PC-3 (cell line): ENCODE results near the gene DNAH9. TPM values are rescaled to one million over a fixed set of nuclear protein-coding genes. Genes with fewer than 3 reads are reported as not detected.

Source experiments
- ATAC-seq: fragments of 200-7000 bp; cut with Tn5 transposase; 2 replicates; pipeline ENCODE4 v1.9.1; 2020; ENCODE audit warnings: mild to moderate bottlenecking, moderate library complexity
- BruUV-seq: library from RNA; stranded (reverse); fragments of 400-500 nt; replicated peaks from 2 replicates; lab custom pipeline; 2021; lab: Mats Ljungman, UMichigan
- CTCF ChIA-PET: fragments of 300-600 bp; sonication (Branson Sonifier 250); formaldehyde crosslinking; loops from one replicate; lab custom pipeline; 2022; ENCODE audit warnings: antibody characterized with exemption; lab: Charles Lee
- POLR2A ChIA-PET: fragments of 300-600 bp; sonication (Branson Sonifier 250); formaldehyde crosslinking; loops from one replicate; lab custom pipeline; 2022; ENCODE audit warnings: antibody characterized with exemption; ENCODE audit not compliant: unreplicated experiment; lab: Charles Lee
- DNase-seq: peaks from one replicate; pipeline ENCODE4 v3.0.0-alpha.2; 2015
- H2AFZ ChIP-seq: fragments of 300-600 bp; sonication (generic); 2 replicates; pipeline ENCODE4 v1.6.0; 2016; ENCODE audit warnings: antibody characterized with exemption, low read length
- H3F3A ChIP-seq: fragments of 300-600 bp; sonication (generic); one replicate; pipeline ENCODE4 v1.6.0; 2017; ENCODE audit warnings: antibody characterized with exemption, low read length, control low read depth, mild to moderate bottlenecking; ENCODE audit not compliant: unreplicated experiment
- H3K27ac ChIP-seq: fragments of 300-600 bp; sonication (generic); 2 replicates; pipeline ENCODE4 v1.5.1; 2016; ENCODE audit warnings: mild to moderate bottlenecking, low read length
- H3K27me3 ChIP-seq: fragments of 300-600 bp; sonication (generic); 2 replicates; pipeline ENCODE4 v1.6.1; 2016; ENCODE audit warnings: low read length, mixed read lengths
- H3K36me3 ChIP-seq: fragments of 300-600 bp; sonication (generic); 2 replicates; pipeline ENCODE4 v1.6.1; 2016; ENCODE audit warnings: low read depth, mixed run types, low read length, mixed read lengths
- H3K4me1 ChIP-seq: fragments of 300-600 bp; sonication (generic); 2 replicates; pipeline ENCODE4 v1.5.1; 2016; ENCODE audit warnings: low read length; ENCODE audit not compliant: insufficient read depth
- H3K4me2 ChIP-seq: fragments of 300-600 bp; sonication (generic); 2 replicates; pipeline ENCODE4 v1.6.0; 2016; ENCODE audit warnings: low read length
- H3K4me3 ChIP-seq: fragments of 300-600 bp; sonication (generic); 2 replicates; pipeline ENCODE4 v1.5.1; 2016; ENCODE audit warnings: mild to moderate bottlenecking, low read length, mixed read lengths
- H3K79me2 ChIP-seq: fragments of 300-600 bp; sonication (generic); 2 replicates; pipeline ENCODE4 v1.6.1; 2017; ENCODE audit warnings: low read length, mixed read lengths
- H3K9ac ChIP-seq: fragments of 300-600 bp; sonication (generic); 2 replicates; pipeline ENCODE4 v1.6.0; 2016; ENCODE audit warnings: mild to moderate bottlenecking, low read length
- H3K9me2 ChIP-seq: fragments of 300-600 bp; sonication (generic); replicated peaks from 2 replicates; pipeline ENCODE4 v1.6.1; 2016; ENCODE audit warnings: mixed run types, low read length, mixed read lengths
- H3K9me3 ChIP-seq: fragments of 300-600 bp; sonication (generic); 2 replicates; pipeline ENCODE4 v1.6.1; 2016; ENCODE audit warnings: low read length, mixed read lengths
- H4K20me1 ChIP-seq: fragments of 300-600 bp; sonication (generic); 2 replicates; pipeline ENCODE4 v1.6.1; 2016; ENCODE audit warnings: low read length, mixed read lengths
- EZH2 ChIP-seq: fragments of 300-600 bp; sonication (generic); IDR thresholded peaks from one replicate; pipeline ENCODE4 v1.6.1; 2017; ENCODE audit warnings: antibody characterized with exemption, mild to moderate bottlenecking, low read length; ENCODE audit not compliant: unreplicated experiment
- EZH2phosphoT487 ChIP-seq: fragments of 300-600 bp; sonication (generic); IDR thresholded peaks from 2 replicates; pipeline ENCODE4 v1.6.1; 2018; ENCODE audit warnings: mild to moderate bottlenecking, antibody characterized with exemption, low read length, borderline replicate concordance
- intact Hi-C: fragments of 100-400 bp; cut with micrococcal nuclease; formaldehyde crosslinking; loops from 2 replicates; pipeline ENCODE4 v1.9.0; 2023
- total RNA-seq: library from RNA; depleted of rRNA; stranded (reverse); fragments of >200 nt; gene quantifications from 2 replicates; pipeline ENCODE4 v1.2.3, GENCODE V29; 2014
- TF ChIP-seq, protein P1 (sequence below): fragments of 300-600 bp; sonication (generic); conservative IDR thresholded peaks from 2 replicates; pipeline ENCODE4 v1.5.1; 2017; ENCODE audit warnings: antibody characterized with exemption, low read depth, mild to moderate bottlenecking, low read length

DNAH9 gene
- total RNA-seq, 1 experiment from 2014 or later, result 0.11 TPM

DNA sequence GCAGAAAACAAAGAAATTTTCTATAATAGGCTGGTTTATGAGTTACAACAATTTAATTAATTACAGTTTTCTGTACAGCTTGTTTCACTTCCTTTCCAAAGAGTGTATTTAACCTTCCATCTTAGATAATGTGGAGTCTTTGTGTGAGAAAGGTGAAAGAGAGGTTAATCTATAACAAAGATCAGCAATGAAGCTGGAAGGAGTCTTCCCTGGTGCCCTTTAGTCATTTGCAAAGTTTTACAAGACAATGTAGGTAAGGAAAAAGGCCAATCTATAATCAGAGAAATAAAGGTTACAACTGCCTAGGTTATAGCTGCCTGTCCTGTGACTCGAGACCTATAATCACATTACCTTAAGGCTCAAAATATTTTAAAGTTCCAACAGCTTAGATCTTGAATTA is 257.0 kb downstream of the DNAH9 start:
- Histone ChIP-seq H3K79me2 (no peaks in the 10 kb centered on the region), H3K4me2 (no peak overlapping the region), H3K27me3 (no peaks in the 10 kb centered on the region), H2AFZ (no peak overlapping the region), H3K4me3 (no peak overlapping the region), H3K4me1 (no peaks in the 10 kb centered on the region), H3K36me3 (no peaks in the 10 kb centered on the region), H3K27ac (no peak overlapping the region), H4K20me1 (no peaks in the 10 kb centered on the region), H3F3A (no peaks in the 10 kb centered on the region), H3K9ac (no peak overlapping the region), H3K9me3 (no peaks in the 10 kb centered on the region), H3K9me2 (no peaks in the 10 kb centered on the region)
- no peak for TF ChIP-seq EZH2phosphoT487
- TF ChIP-seq, protein P1, sequence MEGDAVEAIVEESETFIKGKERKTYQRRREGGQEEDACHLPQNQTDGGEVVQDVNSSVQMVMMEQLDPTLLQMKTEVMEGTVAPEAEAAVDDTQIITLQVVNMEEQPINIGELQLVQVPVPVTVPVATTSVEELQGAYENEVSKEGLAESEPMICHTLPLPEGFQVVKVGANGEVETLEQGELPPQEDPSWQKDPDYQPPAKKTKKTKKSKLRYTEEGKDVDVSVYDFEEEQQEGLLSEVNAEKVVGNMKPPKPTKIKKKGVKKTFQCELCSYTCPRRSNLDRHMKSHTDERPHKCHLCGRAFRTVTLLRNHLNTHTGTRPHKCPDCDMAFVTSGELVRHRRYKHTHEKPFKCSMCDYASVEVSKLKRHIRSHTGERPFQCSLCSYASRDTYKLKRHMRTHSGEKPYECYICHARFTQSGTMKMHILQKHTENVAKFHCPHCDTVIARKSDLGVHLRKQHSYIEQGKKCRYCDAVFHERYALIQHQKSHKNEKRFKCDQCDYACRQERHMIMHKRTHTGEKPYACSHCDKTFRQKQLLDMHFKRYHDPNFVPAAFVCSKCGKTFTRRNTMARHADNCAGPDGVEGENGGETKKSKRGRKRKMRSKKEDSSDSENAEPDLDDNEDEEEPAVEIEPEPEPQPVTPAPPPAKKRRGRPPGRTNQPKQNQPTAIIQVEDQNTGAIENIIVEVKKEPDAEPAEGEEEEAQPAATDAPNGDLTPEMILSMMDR, result no peak
- TF ChIP-seq EZH2, result no peak
- CTCF ChIA-PET, result no interaction called here
- DNase-seq (no peak), ATAC-seq (no peak)
- BruUV-seq, result no TSS peak
- intact Hi-C loops, result no loop called here
- POLR2A ChIA-PET, result no interaction called here

DNA sequence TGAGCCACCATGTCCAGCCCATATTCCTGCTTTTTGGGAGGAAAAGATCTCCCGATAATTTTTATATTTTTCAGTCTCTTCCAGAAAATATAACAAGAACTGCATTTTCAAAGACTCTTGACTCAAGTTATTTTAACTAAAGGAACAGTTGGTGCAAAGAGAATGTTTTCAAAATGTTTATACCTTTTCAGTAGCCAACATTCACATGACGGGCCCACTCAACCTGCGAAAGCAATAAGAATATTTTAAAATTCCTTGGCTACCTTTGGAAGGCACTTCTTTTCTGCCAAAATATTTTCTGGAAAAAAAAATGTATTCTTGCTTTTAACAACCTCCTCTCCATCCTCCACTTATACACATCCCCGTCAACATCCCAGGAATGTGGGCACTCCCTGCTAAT is 258.7 kb downstream of the DNAH9 start:
- intact Hi-C loops, result no loop called here
- no TSS peak for BruUV-seq
- H4K20me1 ChIP-seq, result no peaks in the 10 kb centered on the region
- no peaks in the 10 kb centered on the region for H3K4me1 ChIP-seq
- ChIA-PET CTCF (no interaction called here), POLR2A (no interaction called here)
- H3K27ac ChIP-seq, result no peak overlapping the region
- H2AFZ ChIP-seq, result no peak overlapping the region
- DNase-seq (no peak), ATAC-seq (no peak)
- H3K9me2 ChIP-seq, result no peaks in the 10 kb centered on the region
- H3K27me3 ChIP-seq, result no peaks in the 10 kb centered on the region
- no peak overlapping the region for H3K9ac ChIP-seq
- no peak overlapping the region for H3K4me2 ChIP-seq
- no peaks in the 10 kb centered on the region for H3F3A ChIP-seq
- H3K36me3 ChIP-seq, result no peaks in the 10 kb centered on the region
- H3K9me3 ChIP-seq, result no peaks in the 10 kb centered on the region
- TF ChIP-seq, protein P1, result no peak
- no peak for TF ChIP-seq EZH2phosphoT487
- no peak for TF ChIP-seq EZH2
- H3K79me2 ChIP-seq, result no peaks in the 10 kb centered on the region
- H3K4me3 ChIP-seq, result no peak overlapping the region

DNA sequence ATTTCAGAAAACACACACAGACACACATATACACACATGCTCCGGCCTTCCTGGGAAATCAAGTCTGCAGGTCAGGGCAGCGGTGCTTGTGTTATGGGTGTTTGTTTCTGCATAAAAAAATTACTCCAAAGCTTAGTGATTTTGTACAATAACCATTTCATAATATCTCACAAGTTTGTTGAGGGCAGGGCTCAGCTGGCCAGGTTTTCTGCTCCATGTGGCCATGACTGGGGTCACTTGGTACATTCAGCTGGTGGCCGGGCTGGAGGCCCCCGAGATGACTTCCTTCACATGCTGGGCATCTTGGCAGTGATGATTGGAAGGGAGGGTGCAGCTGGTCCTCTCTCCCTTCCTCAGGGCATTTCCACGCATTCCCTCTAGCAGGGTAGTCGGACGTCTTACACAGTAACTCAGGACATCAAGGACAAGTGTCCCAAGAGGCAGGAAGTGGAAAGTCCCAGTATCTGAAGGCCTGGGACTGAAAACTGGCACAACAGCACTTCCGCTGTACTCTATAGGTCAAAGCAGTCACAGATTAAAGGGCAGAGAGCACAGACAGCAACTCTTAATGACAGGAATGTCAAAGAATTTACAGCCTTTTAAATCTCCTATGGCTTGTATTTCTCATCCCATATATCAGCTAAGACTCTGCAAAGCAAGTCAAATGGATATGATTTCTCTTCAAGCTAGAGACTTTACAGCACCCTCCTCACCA is 271.6 kb downstream of the DNAH9 start:
- ATAC-seq (no peak), DNase-seq (no peak)
- Histone ChIP-seq H3K27ac (no peak overlapping the region), H2AFZ (no peak overlapping the region), H3K27me3 (0 out of 2 replicates have a peak, but pooled peaks cover 5% of the 10 kb centered on the region), H3K4me2 (no peak overlapping the region), H3K4me1 (no peaks in the 10 kb centered on the region), H3K36me3 (no peaks in the 10 kb centered on the region), H3K79me2 (no peaks in the 10 kb centered on the region), H3K9me2 (no peaks in the 10 kb centered on the region), H3K4me3 (no peak overlapping the region), H3K9me3 (no peaks in the 10 kb centered on the region), H3K9ac (no peak overlapping the region), H3F3A (no peaks in the 10 kb centered on the region), H4K20me1 (no peaks in the 10 kb centered on the region)
- ChIA-PET POLR2A (no interaction called here), CTCF (no interaction called here)
- BruUV-seq, result no TSS peak
- TF ChIP-seq, protein P1, result no peak
- TF ChIP-seq EZH2phosphoT487 (no peak), EZH2 (no peak)
- intact Hi-C loops, result no loop called here
